Stimulated activated CD8-positive, alpha-beta memory T cell treated with anti-CD3 and anti-CD28 coated beads, Interleukin-12 subunit alpha, Interleukin-12 subunit beta, amount 100 ng/mL, for 24 hours (primary cell): ENCODE data around the gene H2AZ2.
A peak's percentile ranks its signal among the peaks of the same experiment; 100 is the strongest.
"Not testable (repeated sequence)": the region's sequence is repeated elsewhere in the genome, so short reads cannot be mapped to it uniquely, and the experiment has no call there.

Experiments used
- DNase-seq: peaks from one replicate; pipeline ENCODE4 v3.0.0-alpha.2; 2020; ENCODE audit errors: extremely low read depth

Gene H2AZ2

DNA sequence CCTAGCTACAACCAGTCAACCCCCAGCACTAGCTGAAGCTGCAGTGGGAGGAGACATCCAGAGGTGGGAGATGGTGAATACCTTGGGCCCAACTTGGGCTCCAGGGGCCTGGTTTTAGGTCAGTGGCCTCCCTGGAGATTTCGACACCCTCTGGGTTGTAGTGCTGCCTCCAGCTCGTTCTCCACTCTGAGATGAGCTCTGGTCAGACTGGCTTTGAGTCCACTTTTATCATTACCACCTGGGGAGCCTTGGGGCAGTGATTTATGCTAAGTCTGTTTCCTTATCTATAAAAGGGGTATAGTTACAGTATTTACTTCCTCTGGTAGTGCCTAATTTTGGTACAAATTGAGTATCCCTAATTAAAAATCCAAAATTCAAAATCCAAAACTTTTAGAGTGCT lies 28.6 kb downstream of the H2AZ2 start:
- DNase-seq = no peak

DNA sequence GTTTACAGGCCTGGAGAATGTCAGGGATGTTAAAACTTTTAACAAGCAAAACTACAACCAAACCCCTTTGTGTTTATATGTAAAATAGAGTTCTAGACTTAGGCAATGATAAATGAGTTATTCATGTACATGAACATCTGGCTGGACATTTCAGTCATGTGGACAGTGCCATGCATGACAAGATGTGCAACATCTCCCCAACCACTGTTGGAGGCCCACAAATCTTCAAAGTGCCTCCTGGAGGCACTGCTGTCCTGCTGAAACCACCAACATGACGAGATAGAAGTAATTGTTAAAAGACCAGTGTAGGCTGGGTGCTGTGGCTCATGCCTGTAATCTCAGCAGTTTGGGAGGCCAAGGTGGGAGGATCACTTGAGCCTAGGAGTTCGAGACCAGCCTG lies 33.0 kb downstream of the H2AZ2 start:
- DNase-seq = no peak

DNA sequence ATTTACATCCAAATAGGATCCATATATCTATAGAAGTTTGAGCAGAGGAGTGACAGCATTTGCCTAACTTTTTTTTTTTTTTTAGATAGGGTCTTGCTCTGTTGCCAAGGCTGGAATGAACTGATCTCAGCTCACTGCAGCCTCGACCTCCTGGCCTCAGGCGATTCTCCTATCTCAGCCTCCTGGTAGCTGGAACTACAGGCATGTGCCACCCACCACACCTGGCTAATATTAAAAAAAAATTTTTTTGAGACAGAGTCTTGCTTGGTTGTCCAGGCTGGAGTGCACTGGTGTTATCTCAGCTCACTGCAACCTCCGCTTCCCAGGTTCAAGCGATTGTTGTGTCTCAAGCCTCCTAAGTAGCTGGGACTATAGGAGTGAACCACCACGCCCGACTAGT lies 36.3 kb downstream of the H2AZ2 start:
- no peak for DNase-seq

DNA sequence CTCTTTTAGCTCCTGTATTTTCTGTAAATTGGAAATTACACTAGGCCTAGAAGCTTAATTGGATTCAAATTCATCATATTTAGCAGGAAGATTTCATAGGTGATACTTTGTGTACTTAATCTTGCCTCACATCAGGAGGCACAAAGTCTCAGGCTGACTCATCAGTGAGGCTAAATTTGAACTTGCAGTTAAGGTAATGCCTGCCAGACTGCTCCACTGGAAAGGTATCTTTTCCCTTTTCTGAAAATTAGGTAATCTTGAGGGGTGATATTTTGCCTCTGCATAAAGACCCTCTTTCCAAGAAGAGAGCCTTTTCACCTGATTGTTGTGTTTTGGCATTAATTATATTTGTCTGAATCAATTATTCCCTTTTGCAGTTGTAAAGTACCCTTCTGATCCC lies 36.8 kb downstream of the H2AZ2 start:
- no peak for DNase-seq

DNA sequence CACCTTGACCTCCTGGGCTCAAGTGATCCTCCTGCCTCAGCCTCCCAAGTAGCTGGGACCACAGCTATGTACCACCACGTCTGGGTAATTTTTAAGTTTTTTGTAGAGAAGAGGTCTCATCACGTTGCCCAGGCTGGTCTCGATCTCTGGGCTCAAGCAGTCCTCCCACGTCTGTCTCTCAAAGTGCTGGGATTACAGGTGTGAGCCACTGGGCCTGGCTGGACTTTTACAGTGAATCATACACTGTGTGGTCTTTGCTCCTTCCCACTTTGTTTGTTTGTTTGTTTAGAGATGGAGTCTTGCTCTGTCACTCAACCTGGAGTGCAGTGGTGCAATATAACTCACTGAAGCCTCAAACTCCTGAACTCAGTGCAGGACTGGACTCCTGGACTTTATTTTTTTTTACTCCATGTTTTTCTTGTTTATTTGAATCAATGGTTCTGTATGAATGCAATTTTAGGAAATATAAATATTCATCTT lies 38.9 kb downstream of the H2AZ2 start:
- DNase-seq = no peak

DNA sequence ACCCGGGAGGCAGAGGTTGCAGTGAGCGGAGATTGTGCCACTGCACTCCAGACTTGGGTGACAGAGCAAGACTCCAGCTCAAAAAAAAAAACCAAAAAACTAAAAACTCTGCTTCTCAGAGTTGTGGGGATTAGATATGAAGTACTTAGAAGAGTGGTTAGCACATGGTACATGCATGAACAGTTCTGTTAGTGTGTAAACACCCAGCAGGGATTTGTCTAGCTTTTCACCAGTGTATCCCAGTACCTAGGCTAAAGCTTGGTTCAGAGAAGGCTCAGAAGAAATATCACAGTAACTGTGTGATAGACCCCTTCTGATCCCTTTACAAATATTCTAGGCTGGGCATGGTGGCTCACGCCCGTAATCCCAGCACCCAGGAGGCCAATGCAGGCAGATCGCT lies 41.9 kb downstream of the H2AZ2 start:
- no peak for DNase-seq

DNA sequence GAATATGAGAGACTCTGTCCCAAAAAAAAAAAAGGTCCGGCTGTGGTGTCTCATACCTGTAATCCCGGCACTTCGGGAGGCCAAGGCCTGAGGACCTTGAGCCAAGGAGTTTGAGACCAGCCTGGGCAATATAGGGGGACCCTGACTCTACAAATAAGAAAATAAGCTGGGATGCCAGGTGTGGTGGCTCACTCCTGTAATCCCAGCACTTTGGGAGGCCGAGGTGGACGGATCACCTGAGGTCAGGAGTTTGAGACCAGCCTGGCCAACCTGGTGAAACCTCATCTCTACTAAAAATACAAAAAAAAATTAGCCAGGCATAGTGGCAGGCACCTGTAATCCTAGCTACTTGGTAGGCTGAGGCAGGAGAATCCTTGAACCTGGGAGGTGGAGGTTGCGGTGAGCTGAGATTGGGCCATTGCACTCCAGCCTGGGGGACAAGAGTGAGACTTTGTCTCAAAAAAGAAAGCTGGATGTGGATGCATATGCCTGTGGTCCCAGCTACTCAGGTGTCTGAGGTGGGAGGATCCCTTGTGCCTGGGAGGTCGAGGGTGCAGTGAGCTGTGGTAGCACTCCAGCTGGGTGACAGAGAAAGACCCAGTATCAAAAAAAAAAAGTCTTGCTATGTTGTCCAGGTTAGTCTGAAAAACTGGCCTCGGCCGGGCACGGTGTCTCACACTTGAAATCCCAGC lies 43.9 kb downstream of the H2AZ2 start:
- DNase-seq = not testable (repeated sequence)

DNA sequence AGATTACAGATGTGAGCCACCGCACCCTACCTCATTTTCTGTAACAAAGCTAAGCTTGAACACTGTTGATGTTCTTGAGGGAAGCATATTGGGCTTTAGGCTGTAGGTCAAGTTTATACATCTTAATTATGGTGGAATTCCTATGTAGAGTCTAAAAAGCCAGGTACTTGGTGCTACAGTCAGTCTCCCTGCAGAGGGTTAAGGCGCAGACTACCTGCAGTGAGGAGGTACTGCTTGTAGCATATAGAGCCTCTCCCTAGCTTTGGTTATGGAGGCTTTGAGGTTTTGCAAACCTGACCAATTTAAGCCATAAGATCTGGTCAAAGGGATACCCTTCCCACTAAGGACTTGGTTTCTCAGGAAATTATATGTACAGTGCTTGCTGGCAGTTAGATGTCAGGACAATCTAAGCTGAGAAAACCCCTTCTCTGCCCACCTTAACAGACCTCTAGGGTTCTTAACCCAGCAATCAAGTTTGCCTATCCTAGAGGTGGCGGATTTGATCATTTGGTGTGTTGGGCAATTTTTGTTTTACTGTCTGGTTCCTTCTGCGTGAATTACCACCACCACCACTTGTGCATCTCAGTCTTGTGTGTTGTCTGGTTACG lies 45.4 kb downstream of the H2AZ2 start:
- no peak for DNase-seq

DNA sequence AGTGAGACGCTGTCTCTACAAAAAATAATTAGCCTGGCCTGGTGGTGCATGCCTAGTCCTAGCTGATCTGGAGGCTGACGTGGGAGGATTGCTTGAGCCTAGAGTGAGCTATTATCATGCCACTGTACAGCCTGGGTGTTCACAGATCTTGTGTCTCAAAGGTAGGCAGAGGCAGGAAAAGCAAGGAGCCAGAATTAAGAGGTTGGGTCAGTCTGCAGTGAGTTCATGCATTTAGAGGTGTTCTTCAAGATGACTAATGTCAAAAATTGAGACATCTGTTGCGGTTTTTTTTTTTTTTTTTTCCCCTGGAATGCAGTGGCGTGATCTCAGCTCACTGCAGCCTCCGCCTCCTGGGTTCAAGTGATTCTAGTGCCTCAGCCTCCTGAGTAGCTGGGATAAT lies 46.0 kb downstream of the H2AZ2 start:
- no peak for DNase-seq

DNA sequence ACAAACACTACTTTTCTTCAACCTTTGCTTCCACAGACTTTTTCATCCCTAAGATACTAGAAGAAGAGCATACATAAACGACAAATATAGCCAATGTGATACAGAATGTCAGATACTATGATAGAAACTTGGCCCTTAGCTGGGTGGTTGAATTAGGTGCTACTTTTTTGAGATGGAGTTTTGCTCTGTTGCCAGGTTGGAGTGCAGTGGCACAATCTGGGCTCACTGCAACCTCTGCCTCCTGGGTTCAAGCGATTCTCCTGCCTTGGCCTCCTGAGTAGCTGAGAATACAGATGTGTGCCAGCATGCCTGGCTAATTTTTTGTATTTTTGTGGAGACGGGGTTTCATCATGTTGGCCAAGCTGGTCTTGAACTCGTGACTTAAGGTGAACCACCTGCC lies 47.9 kb downstream of the H2AZ2 start:
- DNase-seq = no peak

DNA sequence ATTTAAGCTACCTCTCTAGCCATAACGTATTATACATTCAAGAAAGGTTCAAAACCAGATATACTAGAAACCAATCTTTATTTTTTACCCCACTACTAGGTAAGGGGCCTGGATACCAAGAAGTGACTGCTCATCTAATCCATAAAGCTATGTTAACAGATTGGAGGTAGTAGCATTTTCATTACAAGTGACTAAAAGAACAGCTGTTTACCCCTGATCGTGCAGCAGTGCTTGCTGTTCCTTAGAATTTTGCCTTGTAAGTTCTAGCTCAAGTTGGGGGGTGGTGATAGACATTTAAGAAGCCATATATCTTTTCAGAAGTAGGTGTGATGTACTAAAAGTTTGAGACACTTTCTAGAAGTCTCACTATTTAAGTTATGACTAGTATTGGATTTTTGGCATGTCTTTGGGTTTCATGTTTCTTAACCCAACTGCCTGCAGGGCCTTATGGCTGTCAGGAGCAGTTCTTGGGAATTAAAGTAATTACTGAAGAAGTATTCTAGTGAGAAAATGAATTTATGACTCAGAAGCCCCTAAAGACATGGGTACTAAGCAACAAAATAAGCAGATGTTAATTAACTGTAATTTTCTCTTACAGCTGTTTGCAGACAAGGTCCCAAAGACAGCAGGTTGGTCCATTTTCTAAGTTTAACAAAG lies 49.1 kb downstream of the H2AZ2 start:
- no peak for DNase-seq

DNA sequence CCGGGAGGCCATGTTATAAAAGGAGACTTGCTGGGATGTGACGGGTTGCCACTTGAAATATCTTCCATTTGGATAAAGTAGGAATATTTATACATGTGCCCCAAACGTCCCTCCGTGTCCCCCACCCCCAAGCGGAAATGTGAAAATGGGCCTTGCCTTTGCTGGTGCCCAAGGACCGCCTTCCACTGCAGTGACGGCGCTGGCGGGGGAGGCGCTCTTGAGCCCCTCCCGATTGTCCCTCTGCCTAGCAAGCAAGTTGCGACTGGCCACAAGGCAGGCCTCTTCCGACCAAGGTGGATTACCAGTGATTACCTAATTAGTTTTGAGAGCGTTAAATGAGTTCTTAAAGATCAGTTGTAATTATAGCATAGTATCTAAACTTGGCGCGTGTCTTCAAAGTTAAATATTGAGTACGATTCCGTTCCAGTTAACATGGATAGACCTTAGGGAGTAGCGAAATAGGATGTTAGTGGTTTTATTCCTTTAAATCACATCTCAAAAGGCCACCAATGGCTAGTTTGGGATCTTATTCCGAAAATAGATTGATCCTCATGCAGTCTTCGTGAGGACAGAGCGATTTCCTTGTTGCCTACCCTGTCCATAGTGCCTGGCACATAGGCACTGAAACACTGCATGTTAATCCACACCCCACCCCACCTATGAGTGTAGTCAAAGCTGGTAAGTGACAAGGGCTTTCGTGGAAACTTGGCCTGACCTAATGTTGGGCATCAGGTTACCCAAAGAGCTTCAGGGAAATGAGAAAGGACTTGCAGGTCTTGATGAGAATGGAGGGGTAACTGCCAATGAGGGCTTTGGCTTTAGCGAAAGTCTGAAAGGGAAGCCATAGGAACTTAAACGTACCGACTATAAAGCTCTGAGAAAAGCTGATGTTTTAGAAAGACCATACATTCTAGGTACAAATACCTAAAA lies 50.3 kb downstream of the H2AZ2 start:
- peak; percentile 52 for DNase-seq

DNA sequence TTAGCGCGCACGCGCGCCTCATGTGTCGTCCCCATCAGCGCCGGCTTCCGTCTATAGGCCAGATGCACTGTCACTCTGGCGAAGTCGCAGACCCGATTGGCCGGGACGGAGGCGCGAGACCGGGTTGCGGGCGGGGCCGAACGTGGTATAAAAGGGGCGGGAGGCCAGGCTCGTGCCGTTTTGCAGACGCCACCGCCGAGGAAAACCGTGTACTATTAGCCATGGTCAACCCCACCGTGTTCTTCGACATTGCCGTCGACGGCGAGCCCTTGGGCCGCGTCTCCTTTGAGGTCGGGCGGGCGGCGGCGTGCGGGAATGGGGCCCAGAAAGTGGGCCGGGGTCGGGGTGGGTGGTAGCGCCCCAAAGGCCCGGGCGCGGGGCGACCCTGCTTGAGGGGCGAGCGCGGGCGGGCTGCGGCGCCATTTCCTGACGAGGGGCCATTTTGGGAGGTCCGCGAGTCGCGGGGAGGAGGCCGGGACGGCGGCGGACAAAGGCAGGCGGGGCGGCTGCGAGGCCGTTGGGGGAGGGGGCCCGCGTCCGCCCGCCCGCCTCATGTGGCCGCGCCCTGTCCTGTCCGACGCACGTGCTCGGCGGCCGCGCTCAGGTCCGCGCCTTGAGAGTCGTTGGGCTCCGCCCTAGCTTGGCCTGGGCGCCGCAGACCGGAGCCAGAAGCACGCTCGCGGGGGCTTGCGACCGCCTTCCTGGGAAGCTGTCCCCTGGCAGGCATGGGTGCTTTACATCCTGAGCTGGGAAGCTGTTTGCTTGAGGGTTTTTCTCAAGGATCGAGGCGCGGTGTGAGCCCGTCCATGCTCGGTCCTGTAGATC lies 51.2 kb downstream of the H2AZ2 start, which contains the start of gene PPIA:
Gene PPIA, plus strand, starts transcription at position 178 of the 825 bp plus-strand sequence. Its CDS starts 44 bp downstream, at position 222.
- peak; percentile 90 for DNase-seq

DNA sequence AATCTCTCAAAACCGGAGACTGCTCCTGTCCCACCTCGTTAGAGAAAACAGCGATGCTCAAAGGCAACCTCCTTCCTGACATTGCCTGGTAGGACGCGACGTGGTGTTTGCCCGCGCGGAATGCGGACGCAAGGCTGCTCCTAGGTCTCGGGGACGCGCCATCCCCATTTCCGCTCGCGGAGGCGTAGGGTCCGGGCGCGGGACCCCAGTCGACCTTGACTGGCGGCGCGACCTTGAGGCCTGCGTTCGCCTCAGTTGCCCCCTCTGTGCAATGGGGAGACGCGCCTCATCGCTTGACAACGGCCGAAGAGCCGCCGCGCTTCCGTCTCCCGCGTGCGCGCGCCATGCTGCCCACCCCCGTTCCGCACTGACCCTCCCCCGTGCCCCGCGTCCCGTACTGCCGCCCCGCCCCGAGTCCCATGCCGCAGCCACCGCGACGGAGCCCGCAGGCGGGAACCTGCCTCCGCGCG lies 51.8 kb downstream of the H2AZ2 start:
- no peak for DNase-seq

DNA sequence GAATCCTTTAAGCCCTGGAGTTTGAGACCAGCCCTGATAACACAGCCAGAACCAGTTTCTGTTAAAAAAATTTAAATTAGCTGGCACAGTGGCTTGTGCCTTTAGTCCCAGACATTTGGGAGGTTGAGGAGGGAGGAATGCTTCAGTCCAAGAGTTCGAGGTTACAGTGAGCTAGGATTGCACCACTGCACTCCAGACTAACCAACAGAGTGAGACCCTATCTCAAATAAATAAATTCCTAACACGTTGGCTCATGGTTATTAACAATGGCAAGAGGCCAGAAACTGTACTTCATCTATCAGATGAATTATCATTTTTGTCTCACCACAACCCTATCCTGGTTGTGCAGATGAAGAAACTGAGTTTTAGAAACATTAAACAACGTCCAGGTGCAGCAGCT lies 53.6 kb downstream of the H2AZ2 start:
- DNase-seq = no peak

DNA sequence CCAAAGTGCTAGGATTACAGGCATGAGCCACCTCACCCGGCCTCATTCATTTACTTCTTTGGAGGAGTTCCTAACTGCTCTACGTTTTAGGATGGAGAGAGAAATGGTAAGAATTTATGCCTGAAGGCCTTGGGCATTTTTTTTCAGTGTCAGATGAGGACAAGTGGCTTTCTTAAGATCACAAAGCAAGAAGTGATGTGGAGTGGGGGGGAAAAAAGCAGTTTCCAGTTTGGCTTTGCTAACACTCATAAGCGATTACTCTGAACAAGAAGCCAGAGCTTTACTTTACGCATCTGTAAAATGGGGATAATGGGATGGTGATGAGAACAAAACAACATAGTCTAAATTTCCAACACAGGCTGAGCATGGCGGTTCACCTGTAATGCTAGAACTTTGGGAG lies 54.0 kb downstream of the H2AZ2 start:
- DNase-seq = no peak

DNA sequence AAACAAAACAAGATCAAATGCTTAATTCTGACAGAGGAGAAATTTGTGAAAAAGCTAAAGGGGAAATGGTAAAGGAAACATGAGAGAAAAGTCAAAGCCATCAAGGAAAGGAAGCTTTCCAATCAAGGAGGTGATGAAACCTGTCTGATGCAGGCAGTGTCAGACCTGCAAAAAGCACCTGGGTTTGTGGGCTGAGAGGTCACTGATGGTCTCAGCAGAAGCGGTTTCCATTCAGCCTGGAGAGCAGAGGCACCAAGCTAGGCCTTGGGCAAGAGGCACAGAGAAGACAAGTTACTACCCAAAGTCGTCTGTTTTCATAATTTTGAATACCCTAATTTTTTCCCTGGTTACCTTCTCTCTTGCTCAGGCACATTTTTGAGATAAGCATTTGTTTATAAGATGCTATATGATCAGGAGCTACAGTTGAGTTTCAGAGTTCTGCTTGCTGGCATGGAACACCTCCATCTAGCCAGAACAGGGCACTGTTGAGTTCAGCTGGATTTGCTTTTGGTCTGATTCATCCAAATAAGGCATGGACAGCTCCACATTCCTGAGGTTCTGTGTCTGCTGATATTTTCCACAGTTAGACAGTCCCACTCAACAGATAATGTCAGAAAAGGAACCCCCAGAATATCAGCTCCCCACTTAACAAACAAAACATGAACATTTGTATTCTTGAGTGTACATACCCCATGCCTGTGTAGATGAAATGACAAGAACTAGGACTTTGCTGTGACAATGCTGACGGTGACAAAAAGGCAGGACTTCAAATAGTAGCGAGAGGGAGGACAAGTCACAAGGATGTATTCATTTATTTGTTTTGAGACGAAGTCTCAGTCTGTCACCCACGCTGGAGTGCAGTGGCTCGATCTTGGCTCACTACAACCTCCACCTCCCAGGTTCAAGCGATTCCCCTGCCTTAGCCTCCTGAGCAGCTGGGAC lies 56.3 kb downstream of the H2AZ2 start:
- DNase-seq = no peak

DNA sequence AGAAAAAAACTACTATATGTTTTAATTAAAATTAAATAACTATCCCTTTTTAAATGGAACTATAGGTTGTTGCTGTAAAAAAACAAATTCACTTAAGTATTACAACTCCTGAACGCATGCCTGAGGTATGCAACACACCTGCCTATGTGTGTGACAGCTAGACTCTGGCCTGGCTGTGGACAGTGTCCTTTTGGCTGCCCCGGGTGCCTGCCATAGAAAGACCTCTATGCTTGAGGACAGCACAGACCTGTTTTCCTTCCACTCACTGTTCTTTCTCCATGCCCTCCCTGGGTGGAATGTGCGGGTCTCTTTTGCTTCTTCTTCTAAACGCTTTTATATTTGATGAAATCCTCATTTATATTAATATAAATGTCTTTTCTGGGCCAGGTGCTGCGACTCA lies 57.9 kb downstream of the H2AZ2 start:
- no peak for DNase-seq

DNA sequence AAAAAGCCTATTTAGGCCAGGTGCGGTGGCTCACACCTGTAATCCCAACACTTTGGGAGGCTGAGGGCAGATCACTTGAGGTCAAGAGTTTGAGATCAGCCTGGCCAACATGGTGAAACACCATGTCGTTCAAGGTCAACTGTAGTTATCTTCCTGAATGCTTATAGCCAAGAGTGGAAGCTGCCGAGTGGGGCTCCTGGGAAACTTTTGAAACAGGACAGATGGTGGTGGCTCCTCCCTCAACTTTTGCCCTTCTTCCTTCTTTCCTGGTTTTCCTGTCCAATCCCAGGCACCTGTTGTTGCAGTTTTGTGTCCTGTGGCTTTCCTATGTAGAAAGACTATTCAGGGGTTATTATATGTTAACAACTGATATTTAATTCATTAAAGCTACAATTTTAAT lies 60.1 kb downstream of the H2AZ2 start:
- no peak for DNase-seq

DNA sequence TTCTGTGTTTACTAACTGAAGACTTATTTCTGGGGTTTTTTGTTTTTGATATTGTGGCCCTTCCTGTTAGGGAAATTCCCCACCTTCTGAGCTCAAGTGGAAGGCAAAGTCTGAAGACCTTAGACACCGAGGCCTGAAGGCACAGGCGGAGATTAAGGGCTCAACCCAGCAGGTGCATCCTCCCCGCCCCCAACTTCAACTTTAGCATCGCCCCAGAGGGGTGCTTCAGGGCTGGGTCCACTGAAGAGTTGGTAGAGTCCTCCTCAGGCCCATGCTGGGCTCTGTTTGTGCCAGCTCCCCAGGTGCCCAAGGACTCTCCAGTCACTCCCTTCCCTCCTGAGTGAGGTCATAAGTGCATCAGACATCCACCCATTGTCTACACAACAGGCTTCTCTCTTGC lies 60.8 kb downstream of the H2AZ2 start:
- no peak for DNase-seq
